H1 (cell line): Measurements from ENCODE around the gene DUXB.

Experiments
- ATF2 ChIP-seq: IDR thresholded peaks from 2 replicates; pipeline ENCODE4 v1.6.1; 2012; ENCODE audit warnings: low read length, inconsistent platforms
- CEBPB ChIP-seq: IDR thresholded peaks from 2 replicates; pipeline ENCODE4 v1.6.1; 2012; ENCODE audit warnings: low read depth, low read length
- CHD2 ChIP-seq: IDR thresholded peaks from 2 replicates; pipeline ENCODE4 v1.6.1; 2012; ENCODE audit warnings: low read length, improper control_type of control experiment
- CTCF ChIP-seq, 3 experiments: IDR thresholded peaks; 1 replicate in 2 of 3; 2 replicates in 1 of 3; pipeline versions ENCODE4 v1.5.1 to v1.6.1; 2011; ENCODE audit warnings: low read length in 3 of 3, mild to moderate bottlenecking in 3 of 3, inconsistent platforms in 2 of 3, low read depth in 1 of 3, moderate library complexity in 1 of 3; ENCODE audit not compliant: insufficient read depth in 1 of 3; ENCODE audit errors: control extremely low read depth in 1 of 3
- EZH2 ChIP-seq: fragments of 200-600 bp; sonication (generic); IDR thresholded peaks from 2 replicates; pipeline ENCODE4 v1.7.1; 2012; ENCODE audit warnings: low read depth, mild to moderate bottlenecking, moderate library complexity, low read length, inconsistent platforms; ENCODE audit not compliant: severe bottlenecking
- FOSL1 ChIP-seq: IDR thresholded peaks from 2 replicates; pipeline ENCODE4 v1.6.1; 2011; ENCODE audit warnings: mild to moderate bottlenecking, low read depth, low read length, moderate library complexity; ENCODE audit not compliant: insufficient read depth
- GABPA ChIP-seq: IDR thresholded peaks from 2 replicates; pipeline ENCODE4 v1.6.1; 2011; ENCODE audit warnings: mild to moderate bottlenecking, low read length, moderate library complexity, borderline replicate concordance; ENCODE audit not compliant: insufficient read depth
- MAX ChIP-seq: IDR thresholded peaks from 2 replicates; pipeline ENCODE4 v1.6.1; 2012; ENCODE audit warnings: inconsistent platforms
- POLR2A ChIP-seq, 2 experiments: IDR thresholded peaks; 1 replicate in 1 of 2; 2 replicates in 1 of 2; pipeline ENCODE4 v1.6.1; 2011; ENCODE audit warnings: low read depth in 2 of 2, low read length in 2 of 2, mild to moderate bottlenecking in 2 of 2; ENCODE audit errors: control extremely low read depth in 1 of 2
- POLR2AphosphoS5 ChIP-seq: IDR thresholded peaks from 2 replicates; pipeline ENCODE4 v1.6.1; 2011; ENCODE audit warnings: low read depth, low read length
- RFX5 ChIP-seq: IDR thresholded peaks from 2 replicates; pipeline ENCODE4 v1.6.1; 2011; ENCODE audit warnings: low read depth, low read length, improper control_type of control experiment, borderline replicate concordance
- RNF2 ChIP-seq: fragments of 200-900, 300-1000 bp; sonication (generic); IDR thresholded peaks from 2 replicates; pipeline ENCODE4 v1.7.1; 2016; ENCODE audit warnings: borderline replicate concordance, low read depth, mild to moderate bottlenecking, antibody characterized with exemption, low read length; ENCODE audit not compliant: poor library complexity, severe bottlenecking; ENCODE audit errors: missing control alignments
- TAF1 ChIP-seq: IDR thresholded peaks from 2 replicates; pipeline ENCODE4 v1.6.1; 2011; ENCODE audit warnings: mild to moderate bottlenecking, low read depth, low read length
- YY1 ChIP-seq: IDR thresholded peaks from 2 replicates; pipeline ENCODE4 v1.6.1; 2011; ENCODE audit warnings: low read depth, mild to moderate bottlenecking, low read length

DNA sequence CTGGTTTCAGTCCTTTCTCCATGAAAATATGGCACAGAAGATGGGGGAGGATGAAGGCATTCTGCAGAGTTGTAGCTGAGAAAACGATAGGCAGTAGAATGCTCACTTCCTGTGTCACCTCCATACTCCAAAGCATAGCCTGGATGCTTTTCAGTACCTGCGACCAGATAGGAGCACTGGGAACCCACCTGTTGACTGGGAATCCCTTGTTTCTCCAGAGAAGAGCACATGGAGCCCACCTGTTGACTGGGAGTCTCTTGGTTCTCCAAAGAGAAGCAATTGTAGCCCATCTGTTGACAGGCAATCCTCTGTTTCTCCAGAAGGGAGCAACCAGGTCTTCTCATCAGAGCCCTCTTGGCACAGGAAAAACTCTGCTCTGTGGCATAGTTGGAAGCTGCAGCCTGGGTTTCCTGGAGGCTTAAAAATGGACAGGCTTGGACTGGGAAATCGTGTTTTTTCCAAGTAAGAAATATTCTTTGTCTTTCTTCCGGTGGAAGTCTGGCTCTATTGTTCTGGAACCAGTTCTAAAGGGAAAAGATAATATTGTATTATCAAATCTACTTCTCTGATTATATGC is 40.4 kb downstream of the DUXB start:
- no peak for TF ChIP-seq CHD2
- TF ChIP-seq YY1, result no peak
- TF ChIP-seq POLR2A (IDR thresholded peaks at IDR 0.05; ENCODE audit: control extremely low read depth in 1 of 2, low read depth in 2 of 2, low read length in 2 of 2), result no peak
- TF ChIP-seq CTCF (IDR thresholded peaks at IDR 0.05; ENCODE audit: control extremely low read depth in 1 of 3, insufficient read depth in 1 of 3, low read depth in 1 of 3, low read length in 3 of 3), result no peak
- TF ChIP-seq POLR2AphosphoS5, result no peak
- no peak for TF ChIP-seq RNF2
- no peak for TF ChIP-seq MAX
- no peak for TF ChIP-seq FOSL1
- no peak for TF ChIP-seq RFX5
- no peak for TF ChIP-seq EZH2
- TF ChIP-seq ATF2, result no peak
- TF ChIP-seq TAF1, result no peak
- no peak for TF ChIP-seq CEBPB
- no peak for TF ChIP-seq GABPA
